Thyroid gland (tissue), 4 donors: Measurements from ENCODE around the gene TBXAS1. TPM values are rescaled to one million over a fixed set of nuclear protein-coding genes. Genes with fewer than 3 reads are reported as not detected.

Source experiments
- DNase-seq, 2 donors: peaks; one replicate each; pipeline ENCODE4 v3.0.0-alpha.2; 2019
- H3K27ac ChIP-seq, 3 donors: fragments of 200-600 bp; sonication (generic); 1 replicate in 2 of 3; 2 replicates in 1 of 3; pipeline ENCODE4 v1.5.1; 2016 to 2019; ENCODE audit warnings: mild to moderate bottlenecking in 1 of 3, moderate library complexity in 1 of 3
- H3K27me3 ChIP-seq: fragments of 200-600 bp; sonication (generic); one replicate; pipeline ENCODE4 v1.5.1; 2019
- H3K36me3 ChIP-seq, 2 donors: fragments of 200-600 bp; sonication (generic); one replicate each; pipeline ENCODE4 v1.5.1; 2016 to 2019
- H3K4me1 ChIP-seq, 2 donors: fragments of 200-600 bp; sonication (generic); one replicate each; pipeline ENCODE4 v1.5.1; 2017 to 2019
- H3K4me3 ChIP-seq, 3 donors: fragments of 200-600 bp; sonication (generic); replicated peaks in 1 of 3; 1 replicate in 2 of 3; 2 replicates in 1 of 3; pipeline ENCODE4 v1.5.1; 2016; ENCODE audit warnings: mild to moderate bottlenecking in 1 of 3
- H3K9me3 ChIP-seq: fragments of 200-600 bp; sonication (generic); one replicate; pipeline ENCODE4 v1.5.1; 2017
- CTCF ChIP-seq, 6 experiments: fragments of 200-600 bp in 3 of 6; fragments of 450-650 bp in 3 of 6; sonication (generic) in 3 of 6; IDR thresholded peaks; one replicate each; pipeline ENCODE4 v1.5.1; 2016 to 2019; ENCODE audit warnings: antibody characterized with exemption in 6 of 6, mild to moderate bottlenecking in 2 of 6, inconsistent platforms in 1 of 6, moderate library complexity in 1 of 6
- POLR2A ChIP-seq, 2 donors: fragments of 450-650 bp; IDR thresholded peaks; one replicate each; pipeline ENCODE4 v1.6.1; 2017; ENCODE audit warnings: antibody characterized with exemption in 2 of 2, mild to moderate bottlenecking in 2 of 2, moderate library complexity in 1 of 2
- WGBS, 2 donors: methylation state at CpG; one replicate each; pipeline ENCODE4 v1.1.5; 2017; 5-methylcytosine and 5-hydroxymethylcytosine counted together
- intact Hi-C: fragments of 100-400 bp; cut with DNase I; formaldehyde crosslinking; loops from one replicate; pipeline ENCODE4 v1.15.1; 2023
- total RNA-seq, 4 donors: library from RNA; depleted of rRNA; stranded (reverse); fragments of >200 nt; gene quantifications; one replicate each; pipeline ENCODE4 v1.2.3, GENCODE V29; 2016

TBXAS1 gene
- total RNA-seq, 4 donors from 2014 or later: 5.1 to 13.2 (median 8.7) TPM

- Histone ChIP-seq H3K4me1 (no peaks in the 10 kb centered on the region), H3K9me3 (no peaks in the 10 kb centered on the region), H3K27ac (no peak overlapping the region), H3K4me3 (no peak overlapping the region), H3K27me3 (no peaks in the 10 kb centered on the region), H3K36me3 (no peaks in the 10 kb centered on the region)
- WGBS, 2 donors: 80 to 95% methylated on average over 4 of the region's 4 CpGs
- intact Hi-C loops: no loop called here
- TF ChIP-seq CTCF (IDR thresholded peaks at IDR 0.05) (no peak), POLR2A (IDR thresholded peaks at IDR 0.05) (no peak)
- no peak for DNase-seq
Measured at GRCh38 chr7:140069298-140069949, 240.4 kb downstream of the TBXAS1 start.

Other genes with a start within 250 kb of the TBXAS1 start
- 10 to 100 TPM; 31.3 to 58.5 (median 41.0) TPM for gene HIPK2, start 51.3 kb upstream of the TBXAS1 start, total RNA-seq
- gene PARP12, start 233.7 kb downstream of the TBXAS1 start, total RNA-seq: 10 to 100 TPM; 37.4 to 46.9 (median 38.9) TPM